Small intestine (tissue), 7 donors: Measurements from ENCODE around the gene MAP3K20. TPM values are rescaled to one million over a fixed set of nuclear protein-coding genes. Genes with fewer than 3 reads are reported as not detected.
"Not testable (repeated sequence)": the region's sequence is repeated elsewhere in the genome, so short reads cannot be mapped to it uniquely, and the experiment has no call there.

ENCODE experiments used
- DNase-seq, 2 donors: peaks; one replicate each; pipeline versions ENCODE4 v3.0.0 to v3.0.0-alpha.2; 2013
- FAIRE-seq: peaks from 2 replicates; lab custom pipeline; 2012; peaks lifted over from hg19 to GRCh38; lab: Jason Lieb, UNC
- H3K27ac ChIP-seq, 3 donors: one replicate each; pipeline ENCODE4 v1.5.1; 2013; ENCODE audit warnings: low read length in 2 of 3, mild to moderate bottlenecking in 2 of 3, control low read depth in 1 of 3, inconsistent platforms in 1 of 3, low read depth in 1 of 3, moderate library complexity in 1 of 3
- H3K27me3 ChIP-seq, 3 donors: one replicate each; pipeline ENCODE4 v1.6.1; 2013; ENCODE audit warnings: low read length in 3 of 3, inconsistent platforms in 1 of 3; ENCODE audit not compliant: control insufficient read depth in 3 of 3, insufficient read depth in 3 of 3
- H3K36me3 ChIP-seq, 3 donors: one replicate each; pipeline ENCODE4 v1.6.1; 2013; ENCODE audit warnings: low read length in 3 of 3, inconsistent platforms in 1 of 3, low read depth in 1 of 3, mild to moderate bottlenecking in 1 of 3, moderate library complexity in 1 of 3; ENCODE audit not compliant: control insufficient read depth in 3 of 3, insufficient read depth in 2 of 3
- H3K4me1 ChIP-seq, 3 donors: one replicate each; pipeline ENCODE4 v1.6.1; 2013; ENCODE audit warnings: low read length in 2 of 3, inconsistent platforms in 1 of 3, low read depth in 1 of 3, mild to moderate bottlenecking in 1 of 3, moderate library complexity in 1 of 3; ENCODE audit not compliant: control insufficient read depth in 3 of 3, insufficient read depth in 2 of 3
- H3K4me3 ChIP-seq, 3 donors: one replicate each; pipeline ENCODE4 v1.5.1; 2013; ENCODE audit warnings: low read length in 3 of 3, control low read depth in 1 of 3, inconsistent platforms in 1 of 3, low read depth in 1 of 3, mild to moderate bottlenecking in 1 of 3, moderate library complexity in 1 of 3
- H3K9me3 ChIP-seq, 2 donors: one replicate each; pipeline ENCODE4 v1.6.1; 2013; ENCODE audit warnings: low read depth in 1 of 2, low read length in 1 of 2; ENCODE audit not compliant: control insufficient read depth in 2 of 2, insufficient read depth in 1 of 2
- WGBS, 3 donors: extraction: QIAGEN DNeasy Blood & Tissue Kit; methylation state at CpG; one replicate each; pipeline ENCODE4 v1.1.7; 2013; 5-methylcytosine and 5-hydroxymethylcytosine counted together
- polyA plus RNA-seq, 4 donors: library from polyadenylated mRNA; stranded (reverse) in 3 of 4; unstranded in 1 of 4; fragments of 200-250 nt in 3 of 4; fragments of 120-200 nt in 1 of 4; gene quantifications; one replicate each; pipeline versions ENCODE4 v1.2.1 to v1.2.3, GENCODE V29; 2013
- donor health status: healthy with polysubstance abuse.
- donor health status: control.
- donor health status: control.
- donor health status: Bipolar disorder and iron deficiency.
- donor health status: healthy.

The MAP3K20 gene
- polyA plus RNA-seq, 4 donors: 2.0 to 24.5 (median 13.5) TPM

GRCh38 chr2:173087214-173087581 is 11.6 kb downstream of the MAP3K20 start:
- H3K9me3 ChIP-seq: no peaks in the 10 kb centered on the region
- H3K36me3 ChIP-seq: peaks cover 0 to 13% (median 0%) of the 10 kb centered on the region in 3 donors
- 47 to 68% (median 63%) methylated on average over 1 of the region's 1 CpG for WGBS, 3 donors
- H3K4me1 ChIP-seq: no peaks in the 10 kb centered on the region
- H3K4me3 ChIP-seq: no peak overlapping the region
- FAIRE-seq (no peak), DNase-seq (no peak)
- no peaks in the 10 kb centered on the region for H3K27me3 ChIP-seq
- H3K27ac ChIP-seq: no peak overlapping the region

GRCh38 chr2:173087793-173088496 is 12.3 kb downstream of the MAP3K20 start:
- Histone ChIP-seq H3K4me3 (no peak overlapping the region), H3K9me3 (no peaks in the 10 kb centered on the region), H3K27me3 (no peaks in the 10 kb centered on the region), H3K4me1 (no peaks in the 10 kb centered on the region), H3K36me3 (peaks cover 0 to 9% (median 0%) of the 10 kb centered on the region in 3 donors), H3K27ac (no peak overlapping the region)
- WGBS, 3 donors: 70 to 79% (median 78%) methylated on average over 4 of the region's 4 CpGs
- DNase-seq (no peak), FAIRE-seq (no peak)

DNA sequence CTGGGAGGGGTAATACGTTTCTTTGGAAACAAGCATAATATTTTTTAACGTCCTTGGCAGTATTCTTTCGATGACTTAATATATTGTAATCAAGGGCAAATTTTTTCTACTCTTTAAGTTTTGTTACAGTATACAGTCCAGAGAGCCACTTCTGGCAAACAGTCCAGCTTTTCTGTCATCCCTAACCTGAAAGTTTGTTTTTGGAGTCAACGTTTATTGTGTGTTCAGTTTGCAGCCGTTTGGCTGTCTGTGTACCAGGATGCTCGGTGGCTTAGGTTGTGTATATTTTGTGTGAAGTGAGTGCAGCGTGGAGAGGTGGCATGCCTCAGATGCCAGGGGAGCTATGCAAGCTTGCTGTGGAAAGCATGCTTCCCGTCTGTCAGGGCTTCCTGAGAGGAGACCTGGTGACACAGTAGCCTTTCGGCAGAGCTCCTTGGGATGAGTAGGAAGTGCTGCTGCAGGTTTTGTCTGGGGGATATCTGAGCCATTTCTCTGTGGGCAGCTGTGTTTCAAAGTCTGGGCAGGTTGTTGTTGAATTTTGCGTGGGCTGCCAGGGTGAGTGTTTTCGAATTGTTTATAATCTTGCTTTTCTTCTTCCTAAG is 14.7 kb downstream of the MAP3K20 start:
- Histone ChIP-seq H3K27me3 (no peaks in the 10 kb centered on the region), H3K4me3 (no peak overlapping the region), H3K36me3 (peaks cover 0 to 9% (median 0%) of the 10 kb centered on the region in 3 donors), H3K4me1 (no peaks in the 10 kb centered on the region), H3K9me3 (no peaks in the 10 kb centered on the region), H3K27ac (no peak overlapping the region)
- WGBS, 3 donors: 48 to 60% (median 57%) methylated on average over 11 of the region's 11 CpGs
- no peak for DNase-seq
- no peak for FAIRE-seq

DNA sequence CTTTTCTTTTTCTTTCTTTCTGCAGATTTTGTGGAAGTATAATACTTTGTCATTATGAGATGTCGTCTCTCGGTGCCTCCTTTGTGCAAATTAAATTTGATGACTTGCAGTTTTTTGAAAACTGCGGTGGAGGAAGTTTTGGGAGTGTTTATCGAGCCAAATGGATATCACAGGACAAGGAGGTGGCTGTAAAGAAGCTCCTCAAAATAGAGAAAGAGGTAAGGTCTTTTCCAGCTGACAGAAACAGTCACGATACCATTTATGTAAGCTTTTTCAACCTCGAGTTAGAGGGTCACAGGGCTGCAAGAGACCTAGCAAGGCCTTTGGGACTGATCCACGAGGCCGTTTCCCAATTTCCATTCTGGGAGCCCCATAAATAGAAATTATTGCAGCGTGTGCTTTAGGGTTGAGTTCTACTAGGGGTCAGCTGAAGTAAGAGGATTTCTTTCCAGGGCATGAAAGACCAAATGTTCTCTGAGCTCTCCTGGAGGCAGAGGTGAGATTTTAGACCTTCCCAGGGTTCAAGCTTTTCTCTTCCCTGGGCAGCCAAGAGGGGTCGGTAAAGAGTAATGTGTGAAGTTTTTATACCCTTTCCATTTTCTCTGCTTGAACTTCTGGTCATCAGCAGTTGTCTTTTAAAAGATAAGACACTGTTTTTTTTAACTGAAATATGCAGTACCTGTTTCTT is 15.5 kb downstream of the MAP3K20 start:
- H3K27ac ChIP-seq: no peak overlapping the region
- H3K9me3 ChIP-seq: no peaks in the 10 kb centered on the region
- no peaks in the 10 kb centered on the region for H3K27me3 ChIP-seq
- DNase-seq: no peak
- WGBS, 3 donors: 73 to 86% (median 85%) methylated on average over 10 of the region's 10 CpGs
- no peaks in the 10 kb centered on the region for H3K4me1 ChIP-seq
- no peak for FAIRE-seq
- no peak overlapping the region for H3K4me3 ChIP-seq
- peaks cover 0 to 9% (median 0%) of the 10 kb centered on the region in 3 donors for H3K36me3 ChIP-seq

DNA sequence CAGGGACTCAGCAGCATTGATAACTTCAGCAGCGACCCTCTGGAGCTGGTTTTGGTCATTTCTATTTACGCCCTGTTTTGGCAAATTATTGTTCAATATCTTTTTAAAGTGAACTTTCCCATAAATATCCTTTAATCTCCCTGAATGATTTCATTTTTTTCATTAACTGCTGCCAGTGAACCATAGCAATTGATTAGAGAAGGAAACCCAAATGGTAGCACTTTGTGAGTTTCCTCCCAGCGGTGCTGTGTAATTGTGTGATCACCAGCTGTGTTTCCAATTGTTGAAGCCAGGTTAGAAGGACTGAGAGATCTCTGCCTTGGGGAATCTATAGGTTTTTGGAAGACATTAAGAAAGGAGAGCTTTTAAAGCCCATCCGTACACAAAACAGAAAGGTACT is 16.3 kb downstream of the MAP3K20 start:
- Histone ChIP-seq H3K4me3 (no peak overlapping the region), H3K27me3 (no peaks in the 10 kb centered on the region), H3K27ac (no peak overlapping the region), H3K4me1 (no peaks in the 10 kb centered on the region), H3K9me3 (no peaks in the 10 kb centered on the region), H3K36me3 (peaks cover 0 to 13% (median 0%) of the 10 kb centered on the region in 3 donors)
- no peak for DNase-seq
- WGBS, 3 donors: 92 to 96% (median 93%) methylated on average over 4 of the region's 4 CpGs
- FAIRE-seq: no peak

DNA sequence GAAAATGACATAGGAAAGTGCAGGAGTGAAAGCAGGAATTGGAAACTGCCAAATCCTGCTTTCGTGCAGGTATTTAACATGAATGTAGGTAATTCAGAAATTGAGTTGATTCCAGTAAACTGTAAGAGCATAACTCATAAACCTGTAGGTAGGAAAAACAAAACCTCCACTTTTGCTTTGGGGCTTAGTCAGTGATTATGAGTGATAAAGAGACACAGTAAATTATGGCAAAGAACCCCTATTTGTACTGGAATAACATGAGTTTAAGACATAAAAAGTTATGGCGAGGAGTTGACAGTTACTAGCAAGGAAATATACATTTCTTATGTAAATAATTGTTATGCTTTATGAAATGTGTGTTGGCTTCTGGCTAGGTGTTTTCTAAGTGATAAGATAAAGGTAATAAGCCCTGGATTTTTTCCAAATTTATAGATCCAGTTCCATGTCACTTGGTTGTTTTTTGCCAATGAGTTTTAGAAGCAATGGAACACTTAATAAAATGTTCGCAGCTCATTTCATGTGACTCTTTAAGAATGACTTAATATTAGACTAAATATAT is 17.3 kb downstream of the MAP3K20 start:
- no peaks in the 10 kb centered on the region for H3K4me1 ChIP-seq
- H3K4me3 ChIP-seq: no peak overlapping the region
- 18 to 70% (median 44%) methylated on average over 3 of the region's 3 CpGs for WGBS, 3 donors
- H3K27me3 ChIP-seq: no peaks in the 10 kb centered on the region
- DNase-seq (peak in 1 of 2 donors; percentile 37), FAIRE-seq (no peak)
- H3K36me3 ChIP-seq: peaks cover 0 to 13% (median 0%) of the 10 kb centered on the region in 3 donors
- H3K27ac ChIP-seq: no peak overlapping the region
- H3K9me3 ChIP-seq: no peaks in the 10 kb centered on the region

GRCh38 chr2:173093617-173094016 is 18.0 kb downstream of the MAP3K20 start:
- not testable (repeated sequence) for FAIRE-seq, H3K27ac ChIP-seq, DNase-seq, H3K27me3 ChIP-seq, H3K4me3 ChIP-seq, H3K9me3 ChIP-seq, H3K4me1 ChIP-seq
- peaks cover 0 to 13% (median 0%) of the 10 kb centered on the region in 3 donors for H3K36me3 ChIP-seq
- WGBS, 3 donors: 58 to 79% (median 70%) methylated on average over 2 of the region's 2 CpGs

DNA sequence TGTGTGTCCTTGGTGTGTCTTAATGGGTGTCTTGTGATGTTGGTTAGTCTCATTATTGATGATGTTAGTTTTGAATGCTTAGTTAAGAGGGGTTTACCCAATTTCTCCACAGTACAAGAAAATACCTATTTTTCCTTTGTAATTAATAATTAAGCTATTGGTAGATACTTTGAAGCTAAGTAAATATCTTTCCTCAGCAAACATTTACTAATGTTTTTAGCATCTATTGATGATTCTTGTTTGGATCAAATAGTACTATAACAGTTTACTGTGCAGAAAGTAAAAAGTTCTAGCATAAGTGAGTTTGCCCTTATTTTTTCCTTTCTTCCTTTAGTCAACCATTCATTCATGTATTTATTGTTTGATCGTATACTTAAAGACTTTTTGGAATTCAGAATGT is 19.1 kb downstream of the MAP3K20 start:
- no peak overlapping the region for H3K4me3 ChIP-seq
- DNase-seq (no peak), FAIRE-seq (no peak)
- no peak overlapping the region for H3K27ac ChIP-seq
- no peaks in the 10 kb centered on the region for H3K4me1 ChIP-seq
- 80 to 97% (median 97%) methylated on average over 1 of the region's 1 CpG for WGBS, 3 donors
- peaks cover 0 to 13% (median 0%) of the 10 kb centered on the region in 3 donors for H3K36me3 ChIP-seq
- no peaks in the 10 kb centered on the region for H3K27me3 ChIP-seq
- H3K9me3 ChIP-seq: no peaks in the 10 kb centered on the region
